GM15510 (cell line): ENCODE results near the gene F2R.

ENCODE experiments used
- POLR2A ChIP-seq: IDR thresholded peaks from 3 replicates; pipeline ENCODE4 v1.6.1; 2011; ENCODE audit warnings: borderline replicate concordance; ENCODE audit not compliant: insufficient read length; ENCODE audit errors: extremely low read depth

Gene F2R

DNA sequence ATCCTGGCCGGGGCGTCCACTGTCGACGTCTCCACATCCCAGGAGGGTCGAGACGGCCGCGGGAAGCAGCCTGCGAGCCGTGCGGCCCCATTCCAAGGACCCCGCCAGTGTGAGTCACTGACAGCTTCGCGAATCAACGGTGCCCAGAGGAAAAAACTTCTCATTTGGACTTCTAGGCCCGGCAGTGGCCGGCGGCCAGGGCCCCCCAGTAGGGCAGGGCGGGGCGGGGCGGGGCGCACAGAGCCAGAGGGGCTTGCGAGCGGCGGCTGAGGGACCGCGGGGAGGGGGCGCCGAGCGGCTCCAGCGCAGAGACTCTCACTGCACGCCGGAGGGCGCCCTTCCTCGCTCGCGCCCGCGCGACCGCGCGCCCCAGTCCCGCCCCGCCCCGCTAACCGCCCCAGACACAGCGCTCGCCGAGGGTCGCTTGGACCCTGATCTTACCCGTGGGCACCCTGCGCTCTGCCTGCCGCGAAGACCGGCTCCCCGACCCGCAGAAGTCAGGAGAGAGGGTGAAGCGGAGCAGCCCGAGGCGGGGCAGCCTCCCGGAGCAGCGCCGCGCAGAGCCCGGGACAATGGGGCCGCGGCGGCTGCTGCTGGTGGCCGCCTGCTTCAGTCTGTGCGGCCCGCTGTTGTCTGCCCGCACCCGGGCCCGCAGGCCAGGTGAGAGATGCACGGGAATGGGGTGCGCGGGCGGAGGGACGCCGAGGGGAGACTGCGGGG, at the start of gene F2R:
Gene F2R (plus strand): TSS at position 391 of the 720 bp plus-strand sequence. CDS start 182 bp downstream, at position 573.
- no peak for TF ChIP-seq POLR2A

DNA sequence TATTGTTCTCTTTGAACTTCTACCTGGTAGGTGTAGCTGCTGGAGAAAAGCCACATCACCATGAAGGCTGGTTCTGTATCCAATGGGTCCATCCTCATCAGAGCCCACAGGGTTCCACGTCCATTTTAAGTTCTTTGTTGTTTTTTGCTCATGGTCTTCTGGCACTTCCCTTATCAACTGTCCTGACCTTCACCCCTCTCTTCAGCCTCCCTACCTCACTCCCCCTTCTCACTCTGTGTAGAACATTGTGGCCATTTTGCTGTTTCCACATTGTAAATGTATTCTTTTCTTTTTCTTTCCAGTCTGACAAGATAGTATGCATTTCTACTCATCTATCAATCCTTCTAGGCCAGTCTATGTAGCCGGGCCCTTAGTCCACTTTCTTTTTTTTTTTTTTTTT, 48.4 kb upstream of the F2R start:
- no peak for TF ChIP-seq POLR2A

DNA sequence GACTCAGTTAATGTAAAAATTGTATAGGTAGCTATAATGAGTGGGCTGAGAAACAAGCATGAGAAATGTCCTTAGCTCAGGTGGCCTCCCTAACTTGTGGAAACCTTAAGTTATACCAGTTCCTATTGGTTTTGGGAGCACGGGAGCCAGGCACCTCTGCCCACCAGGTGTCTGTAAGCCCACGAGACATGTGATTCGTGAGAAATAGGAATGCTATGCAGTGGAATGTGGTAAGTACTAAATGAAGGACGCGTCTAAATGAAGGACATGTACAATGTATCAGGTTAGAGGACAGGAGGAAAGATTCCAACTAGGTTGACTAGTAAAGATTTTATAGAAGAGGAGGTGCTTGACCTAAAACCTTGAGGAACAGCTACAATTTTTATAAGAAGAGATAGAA, 46.7 kb upstream of the F2R start:
- TF ChIP-seq POLR2A = no peak

GRCh38 chr5:76670508-76670907, 45.4 kb upstream of the F2R start:
- TF ChIP-seq POLR2A = no peak

DNA sequence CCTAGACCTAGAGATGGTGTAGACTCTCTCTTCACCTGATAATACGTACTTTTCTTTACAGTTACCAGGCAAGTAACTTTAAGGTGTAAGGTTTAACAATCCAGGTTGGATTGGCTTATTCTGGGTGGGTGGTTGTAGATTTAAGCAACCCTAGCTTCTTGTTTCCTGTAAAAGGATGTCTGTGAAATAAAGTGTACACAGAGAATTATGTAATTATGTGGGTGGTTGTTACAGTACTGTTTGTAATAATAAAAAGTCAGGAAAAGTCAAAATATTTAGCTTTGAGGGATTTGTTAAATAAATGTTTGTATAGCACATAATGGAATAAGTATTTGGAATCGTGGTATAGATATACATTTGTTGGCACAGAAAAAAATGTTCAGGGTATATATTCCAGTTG, 43.7 kb upstream of the F2R start:
- no peak for TF ChIP-seq POLR2A

GRCh38 chr5:76673125-76673524, 42.8 kb upstream of the F2R start:
- TF ChIP-seq POLR2A = no peak

GRCh38 chr5:76674330-76675066, 41.4 kb upstream of the F2R start:
- no peak for TF ChIP-seq POLR2A

- no peak for TF ChIP-seq POLR2A
Measured at GRCh38 chr5:76675364-76675763, 40.6 kb upstream of the F2R start.

- TF ChIP-seq POLR2A = no peak
Measured at GRCh38 chr5:76677849-76678472, 38.0 kb upstream of the F2R start.

DNA sequence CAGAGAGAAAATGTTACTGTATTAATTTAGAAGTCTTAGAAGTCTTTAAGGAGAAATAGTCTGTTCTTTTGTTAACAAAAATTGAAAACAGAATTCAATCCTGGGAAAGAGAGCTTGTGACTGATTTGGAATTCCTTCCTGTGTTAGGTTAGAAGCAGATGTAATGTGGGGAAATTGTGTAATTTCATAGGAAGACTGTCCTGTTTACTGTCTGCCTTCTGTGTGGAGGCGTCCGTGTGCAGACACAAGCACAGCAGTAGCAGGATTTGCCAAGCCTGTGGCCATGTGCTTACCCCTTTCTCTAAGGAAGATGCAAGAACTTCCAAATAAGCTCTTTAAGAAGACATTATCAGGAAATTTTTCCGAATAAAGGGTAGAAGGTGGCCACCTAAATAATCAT, 36.7 kb upstream of the F2R start:
- TF ChIP-seq POLR2A = no peak

DNA sequence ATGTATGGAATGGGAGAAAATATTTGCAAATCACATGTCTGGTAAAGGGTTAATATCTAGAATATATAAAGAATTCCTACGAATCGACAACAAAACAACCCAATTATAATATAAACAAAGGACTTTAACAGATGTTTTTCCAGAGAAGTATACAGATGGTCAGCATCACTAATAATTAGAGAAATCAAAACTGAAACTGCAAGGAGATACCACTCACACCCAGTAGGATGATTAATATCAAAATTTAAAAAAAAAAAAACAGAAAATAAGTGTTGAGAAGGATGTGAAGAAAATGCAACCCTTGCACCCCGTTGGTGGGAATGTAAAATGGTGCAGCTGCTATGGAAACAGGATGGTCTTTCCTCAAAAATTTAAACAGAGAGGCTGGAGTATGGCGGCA, 34.6 kb upstream of the F2R start:
- no peak for TF ChIP-seq POLR2A

DNA sequence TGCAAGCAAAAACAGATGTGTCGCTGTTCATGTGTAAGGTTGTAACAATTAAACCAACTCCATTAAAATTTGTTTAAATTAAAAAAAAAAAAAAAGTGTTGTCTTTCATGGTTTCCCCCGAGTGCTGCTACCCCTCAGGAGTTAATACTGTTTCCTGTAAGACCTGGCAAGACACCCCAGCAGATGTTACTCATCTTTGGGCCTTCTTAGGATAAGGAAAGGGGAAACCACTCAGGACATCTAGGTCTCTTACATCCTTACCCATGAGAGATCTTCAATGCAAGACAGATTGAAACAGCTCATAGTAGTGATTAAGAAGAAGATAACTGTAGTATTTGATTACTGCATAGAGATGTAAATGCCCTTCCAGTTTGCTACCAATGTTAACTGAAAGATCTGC, 33.5 kb upstream of the F2R start:
- TF ChIP-seq POLR2A = no peak

- no peak for TF ChIP-seq POLR2A
Measured at GRCh38 chr5:76683816-76684731, 31.9 kb upstream of the F2R start.

DNA sequence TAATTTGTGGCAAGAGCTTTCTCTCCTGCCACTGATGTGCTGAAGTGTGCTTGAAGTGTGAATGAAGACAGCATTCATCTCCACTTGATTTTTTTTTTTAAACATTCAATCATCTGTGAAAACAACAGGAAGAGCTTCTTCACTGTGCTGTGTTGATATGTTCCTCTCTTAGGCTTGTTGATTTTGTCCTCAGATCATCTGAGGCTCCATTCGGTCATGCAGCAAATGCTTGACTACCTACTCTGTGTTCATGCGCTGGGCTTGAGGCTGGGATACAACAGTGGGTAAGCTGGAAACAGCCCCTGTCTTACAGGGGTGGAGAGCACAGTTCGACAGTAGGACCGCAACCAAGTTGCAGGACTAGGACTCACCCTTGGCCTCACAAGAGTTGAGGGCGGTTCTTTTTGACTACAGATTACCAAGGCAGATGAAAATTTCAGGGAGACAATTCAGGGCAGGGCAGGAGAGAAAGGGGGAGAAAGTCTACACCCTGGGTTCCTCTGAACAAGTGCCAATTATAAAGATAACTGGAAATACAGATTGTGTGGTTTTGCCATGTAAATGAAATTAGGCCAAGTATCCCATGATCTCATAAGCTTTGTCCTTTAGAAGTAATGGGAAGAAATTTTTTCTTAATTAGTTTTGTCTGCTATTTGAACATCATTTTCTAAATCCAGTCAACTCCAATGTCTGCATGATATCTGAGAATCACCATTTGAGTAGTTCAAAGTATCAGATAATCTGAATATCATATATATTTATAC, 31.0 kb upstream of the F2R start:
- no peak for TF ChIP-seq POLR2A
